ENCODE data around the gene PPP5C. TPM values are rescaled to one million over a fixed set of nuclear protein-coding genes. Genes with fewer than 3 reads are reported as not detected.
"Not testable (repeated sequence)": the region's sequence is repeated elsewhere in the genome, so short reads cannot be mapped to it uniquely, and the experiment has no call there.

The PPP5C gene
- total RNA-seq, 4 donors from 2014 or later = 70.5 to 132 (median 88.8) TPM

- TF ChIP-seq CTCF (IDR thresholded peaks at IDR 0.05) = no peak
- Histone ChIP-seq H3K4me3 (no peak overlapping the region), H3K27me3 (no peaks in the 10 kb centered on the region), H3K9me3 (peaks cover 0 to 8% (median 0%) of the 10 kb centered on the region in 4 donors), H3K27ac (no peak overlapping the region), H3K4me1 (peaks cover 0 to 15% (median 0%) of the 10 kb centered on the region in 4 donors), H3K36me3 (peaks cover 0 to 69% (median 0%) of the 10 kb centered on the region in 3 donors)
- DNase-seq (ENCODE audit: low spot score in 2 of 2) = no peak
- 97% methylated on average over 5 of the region's 5 CpGs for WGBS, 2 donors
These were observed 26.3 kb upstream of the PPP5C start for GRCh38 chr19:46320559-46320958.

- DNase-seq (ENCODE audit: low spot score in 2 of 2) = no peak
- H3K4me1 ChIP-seq = peaks cover 0 to 15% (median 0%) of the 10 kb centered on the region in 4 donors
- no peaks in the 10 kb centered on the region for H3K27me3 ChIP-seq
- TF ChIP-seq POLR2A (IDR thresholded peaks at IDR 0.05) = no peak
- TF ChIP-seq CTCF (IDR thresholded peaks at IDR 0.05) = no peak
- TF ChIP-seq EP300 (IDR thresholded peaks at IDR 0.05) = no peak
- H3K27ac ChIP-seq = no peak overlapping the region
- H3K9me3 ChIP-seq = peaks cover 0 to 8% (median 0%) of the 10 kb centered on the region in 4 donors
- no peak overlapping the region for H3K4me3 ChIP-seq
- peaks cover 0 to 73% (median 7%) of the 10 kb centered on the region in 3 donors for H3K36me3 ChIP-seq
- WGBS, 2 donors = 94 to 96% methylated on average over 12 of the region's 12 CpGs
These were observed 25.2 kb upstream of the PPP5C start for GRCh38 chr19:46321653-46322052.

GRCh38 chr19:46323227-46323626, 23.7 kb upstream of the PPP5C start:
- H3K27me3 ChIP-seq; H3K27ac ChIP-seq; H3K4me3 ChIP-seq; DNase-seq (ENCODE audit: low spot score in 2 of 2): not testable (repeated sequence)
- Histone ChIP-seq H3K4me1 (peaks cover 0 to 15% (median 0%) of the 10 kb centered on the region in 4 donors), H3K36me3 (peaks cover 0 to 81% (median 7%) of the 10 kb centered on the region in 3 donors), H3K9me3 (peaks cover 0 to 23% (median 3%) of the 10 kb centered on the region in 4 donors)
- WGBS, 2 donors = 85 to 89% methylated on average over 9 of the region's 9 CpGs

GRCh38 chr19:46324277-46324676, 22.6 kb upstream of the PPP5C start:
- H3K27ac ChIP-seq = no peak overlapping the region
- no peak for DNase-seq (ENCODE audit: low spot score in 2 of 2)
- H3K36me3 ChIP-seq = peaks cover 0 to 92% (median 13%) of the 10 kb centered on the region in 3 donors
- peaks cover 0 to 23% (median 3%) of the 10 kb centered on the region in 4 donors for H3K9me3 ChIP-seq
- peaks cover 0 to 8% (median 0%) of the 10 kb centered on the region in 4 donors for H3K4me1 ChIP-seq
- 64 to 68% methylated on average over 3 of the region's 3 CpGs for WGBS, 2 donors
- no peak overlapping the region for H3K4me3 ChIP-seq
- no peaks in the 10 kb centered on the region for H3K27me3 ChIP-seq
- TF ChIP-seq CTCF (IDR thresholded peaks at IDR 0.05) = no peak
- no peak for TF ChIP-seq EP300 (IDR thresholded peaks at IDR 0.05)
- TF ChIP-seq POLR2A (IDR thresholded peaks at IDR 0.05) = no peak

GRCh38 chr19:46326608-46327007, 20.3 kb upstream of the PPP5C start:
- Histone ChIP-seq H3K36me3 (peaks cover 0 to 97% (median 19%) of the 10 kb centered on the region in 3 donors), H3K4me1 (no peaks in the 10 kb centered on the region), H3K27me3 (no peaks in the 10 kb centered on the region), H3K9me3 (peaks cover 0 to 23% (median 3%) of the 10 kb centered on the region in 4 donors), H3K4me3 (no peak overlapping the region), H3K27ac (no peak overlapping the region)
- no peak for DNase-seq (ENCODE audit: low spot score in 2 of 2)
- WGBS, 2 donors = 94 to 98% methylated on average over 4 of the region's 4 CpGs
- TF ChIP-seq POLR2A (IDR thresholded peaks at IDR 0.05) = no peak
- no peak for TF ChIP-seq CTCF (IDR thresholded peaks at IDR 0.05)
- no peak for TF ChIP-seq EP300 (IDR thresholded peaks at IDR 0.05)

- 94 to 95% methylated on average over 2 of the region's 2 CpGs for WGBS, 2 donors
- Histone ChIP-seq H3K27me3 (no peaks in the 10 kb centered on the region), H3K27ac (no peak overlapping the region), H3K4me1 (no peaks in the 10 kb centered on the region), H3K9me3 (peaks cover 0 to 23% (median 3%) of the 10 kb centered on the region in 4 donors), H3K4me3 (no peak overlapping the region), H3K36me3 (peaks cover 0 to 90% (median 19%) of the 10 kb centered on the region in 3 donors)
- TF ChIP-seq CTCF (IDR thresholded peaks at IDR 0.05) (no peak), EP300 (IDR thresholded peaks at IDR 0.05) (no peak), POLR2A (IDR thresholded peaks at IDR 0.05) (no peak)
- DNase-seq (ENCODE audit: low spot score in 2 of 2) = no peak
These were observed 18.8 kb upstream of the PPP5C start for GRCh38 chr19:46328079-46328478.

Measured in tibial nerve (tissue), 4 donors.